Amniotic stem cell (primary cell): ENCODE data around the gene KCTD4.
"Not testable (repeated sequence)": the region's sequence is repeated elsewhere in the genome, so short reads cannot be mapped to it uniquely, and the experiment has no call there.

Experiments
- DNase-seq: peaks from one replicate; lab custom pipeline; 2025; lab: John Stamatoyannopoulos, UW

KCTD4 gene

GRCh38 chr13:45200701-45201232 lies at the start of gene KCTD4:
KCTD4 (minus strand) TSS chr13:45201045; CDS start chr13:45194567, 6,478 bp downstream.
- no peak for DNase-seq

- no peak for DNase-seq
These were observed 48.8 kb upstream of the KCTD4 start for GRCh38 chr13:45249662-45250061.

- not testable (repeated sequence) for DNase-seq
These were observed 43.9 kb upstream of the KCTD4 start for GRCh38 chr13:45244736-45245135.

GRCh38 chr13:45243077-45243476 lies 42.2 kb upstream of the KCTD4 start:
- DNase-seq = no peak

- no peak for DNase-seq
These were observed 41.7 kb upstream of the KCTD4 start for GRCh38 chr13:45242524-45242923.

- no peak for DNase-seq
These were observed 41.2 kb upstream of the KCTD4 start for GRCh38 chr13:45242070-45242469.

GRCh38 chr13:45240143-45240542 lies 39.3 kb upstream of the KCTD4 start:
- DNase-seq = no peak

- no peak for DNase-seq
These were observed 38.3 kb upstream of the KCTD4 start for GRCh38 chr13:45238945-45239795.

GRCh38 chr13:45232591-45232990 lies 31.7 kb upstream of the KCTD4 start:
- DNase-seq = no peak

GRCh38 chr13:45231722-45232121 lies 30.9 kb upstream of the KCTD4 start:
- DNase-seq = no peak

GRCh38 chr13:45231305-45231704 lies 30.5 kb upstream of the KCTD4 start:
- no peak for DNase-seq

GRCh38 chr13:45229172-45229571 lies 28.3 kb upstream of the KCTD4 start:
- no peak for DNase-seq

- DNase-seq = no peak
These were observed 27.2 kb upstream of the KCTD4 start for GRCh38 chr13:45228002-45228401.

- DNase-seq = no peak
These were observed 25.2 kb upstream of the KCTD4 start for GRCh38 chr13:45226024-45226423.

- DNase-seq = no peak
These were observed 24.5 kb upstream of the KCTD4 start for GRCh38 chr13:45225370-45225769.

GRCh38 chr13:45224176-45224575 lies 23.3 kb upstream of the KCTD4 start:
- no peak for DNase-seq

GRCh38 chr13:45222919-45223318 lies 22.1 kb upstream of the KCTD4 start:
- DNase-seq = no peak

GRCh38 chr13:45222516-45222915 lies 21.7 kb upstream of the KCTD4 start:
- no peak for DNase-seq

GRCh38 chr13:45220403-45220802 lies 19.6 kb upstream of the KCTD4 start:
- DNase-seq = no peak

- DNase-seq = no peak
These were observed 19.1 kb upstream of the KCTD4 start for GRCh38 chr13:45219938-45220375.

- no peak for DNase-seq
These were observed 18.5 kb upstream of the KCTD4 start for GRCh38 chr13:45219123-45219891.

GRCh38 chr13:45218689-45219088 lies 17.8 kb upstream of the KCTD4 start:
- no peak for DNase-seq

- no peak for DNase-seq
These were observed 15.3 kb upstream of the KCTD4 start for GRCh38 chr13:45216193-45216592.
